GM21528 (cell line): Measurements from ENCODE around the gene ETDB.
A peak's percentile ranks its signal among the peaks of the same experiment; 100 is the strongest.
"Not testable (repeated sequence)": the region's sequence is repeated elsewhere in the genome, so short reads cannot be mapped to it uniquely, and the experiment has no call there.

Experiments
- ATAC-seq: cut with Tn5 transposase; IDR thresholded peaks from one replicate; pipeline ENCODE4 v1.9.1; 2021; ENCODE audit warnings: mild to moderate bottlenecking, moderate library complexity; ENCODE audit not compliant: unreplicated experiment, low FRiP score

Gene ETDB

DNA sequence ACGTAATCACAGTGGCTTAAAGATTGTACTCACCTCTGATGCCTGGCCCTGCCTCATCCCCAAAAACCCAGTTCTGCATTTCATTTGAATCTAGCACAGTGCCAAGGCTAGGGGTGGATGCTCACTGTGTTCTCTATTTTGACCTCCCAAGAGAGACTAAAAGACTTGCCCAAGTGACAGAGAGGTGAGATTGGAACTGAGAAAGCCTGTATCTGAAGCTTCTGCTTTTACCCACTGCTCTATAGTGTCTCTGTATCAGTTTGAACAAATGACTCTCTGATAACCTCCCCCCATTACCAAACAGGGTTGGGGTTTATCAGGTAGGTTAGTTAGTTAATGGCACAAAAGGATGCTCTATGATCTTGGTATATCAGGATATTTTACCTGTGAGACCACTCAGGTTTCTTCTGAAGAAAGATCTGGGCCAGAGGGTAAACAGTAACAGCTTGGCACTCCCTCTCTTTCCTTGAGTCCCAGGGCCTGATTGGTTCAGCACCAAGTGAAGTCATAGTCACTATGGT, at the start of gene ETDB:
Gene ETDB (minus strand): TSS at position 471 of the 521 bp plus-strand sequence. CDS start 1,265 bp downstream, outside the sequence.
- not testable (repeated sequence) for ATAC-seq

DNA sequence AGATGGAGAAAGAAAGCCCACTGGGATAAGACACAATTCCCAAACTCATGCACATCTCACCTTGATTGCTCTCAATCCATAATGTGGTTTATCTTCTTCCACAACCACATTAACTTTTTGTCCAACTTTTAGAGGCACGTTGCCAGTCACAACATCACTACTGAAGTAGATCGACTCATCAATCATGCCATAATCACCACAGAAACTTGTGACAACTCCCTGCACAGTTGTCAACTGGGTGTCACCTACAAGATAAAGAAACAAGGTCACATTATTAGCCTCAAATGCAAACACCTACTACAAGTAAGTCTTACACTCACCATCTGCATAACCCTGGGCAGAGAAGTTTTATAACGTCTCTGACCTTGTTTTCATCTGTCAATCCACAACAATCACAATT, 49.2 kb upstream of the ETDB start:
- ATAC-seq = not testable (repeated sequence)

DNA sequence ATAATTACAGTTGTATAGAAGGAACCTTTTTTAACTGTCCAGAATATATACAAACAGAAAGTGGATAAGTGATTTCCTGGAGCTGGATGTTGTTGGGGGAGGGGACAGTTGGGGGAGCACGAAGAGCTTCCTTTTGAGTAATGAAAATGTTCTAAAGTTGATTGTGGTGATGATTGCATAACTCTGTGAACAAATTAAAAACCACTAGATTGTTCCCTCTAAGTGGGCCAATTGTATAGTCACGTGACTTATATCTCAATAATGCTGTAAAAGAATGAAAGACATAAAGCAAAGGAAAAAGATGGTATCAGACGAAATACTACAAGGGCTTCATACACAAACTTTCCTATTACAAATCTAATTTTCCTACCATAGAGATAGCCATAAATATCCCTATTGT, 48.2 kb upstream of the ETDB start:
- no peak for ATAC-seq

DNA sequence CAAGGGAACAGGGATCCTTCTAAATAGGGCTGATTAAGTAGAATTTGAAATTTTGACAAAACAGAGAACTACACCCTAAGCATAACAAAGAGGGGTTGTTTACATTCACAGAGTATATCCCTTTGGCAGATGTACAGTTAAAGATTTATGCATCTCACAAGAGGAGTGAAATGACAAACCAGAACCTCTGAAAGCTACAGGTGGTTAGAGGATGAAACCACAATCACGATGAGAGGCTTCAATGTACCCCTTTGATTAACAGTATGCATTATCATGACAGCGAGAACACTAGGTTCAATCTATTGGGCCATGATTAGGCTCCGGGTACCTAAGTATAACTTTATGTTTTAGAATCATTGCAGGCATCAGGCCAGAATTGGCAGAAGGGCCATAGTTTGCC, 34.4 kb upstream of the ETDB start:
- ATAC-seq = not testable (repeated sequence)

DNA sequence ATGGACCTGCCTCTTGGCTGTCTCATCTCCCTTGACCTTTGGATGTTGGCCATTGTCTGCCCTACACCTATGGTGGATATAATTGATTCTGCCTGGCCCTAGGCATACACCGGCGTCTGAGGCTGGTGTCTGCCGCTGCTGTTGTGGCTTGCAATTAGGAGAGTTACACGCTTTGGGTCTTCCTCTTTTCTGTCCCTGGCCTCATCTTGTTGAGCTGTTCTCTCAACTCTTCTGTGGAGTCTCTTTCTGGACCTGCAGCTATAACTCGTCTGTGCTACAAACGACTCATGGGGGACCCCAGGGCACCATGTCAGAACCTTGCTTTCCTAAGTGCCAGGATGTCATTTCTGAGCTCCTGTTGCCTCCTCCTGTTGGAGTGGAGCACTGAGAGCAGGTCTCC, 5.8 kb upstream of the ETDB start:
- not testable (repeated sequence) for ATAC-seq

DNA sequence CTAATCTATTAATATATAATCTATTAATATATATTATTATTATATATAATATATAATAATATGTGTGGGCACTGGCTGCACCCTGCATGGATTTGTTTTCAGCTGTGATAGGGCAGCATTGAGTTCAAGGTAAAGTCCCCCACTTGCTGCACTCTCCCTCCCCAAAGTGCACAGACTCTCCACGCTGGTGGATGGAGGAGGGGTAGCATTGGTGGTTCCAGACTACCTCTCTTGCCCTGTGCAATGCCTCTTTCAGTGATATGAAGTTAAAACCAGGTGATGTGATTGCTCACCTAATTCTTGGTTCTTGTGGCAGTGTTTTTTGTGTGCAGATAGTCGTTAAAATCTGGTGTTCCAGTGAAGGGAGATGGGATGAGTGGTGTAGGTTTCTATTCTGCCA, 4.3 kb downstream of the ETDB start:
- not testable (repeated sequence) for ATAC-seq

DNA sequence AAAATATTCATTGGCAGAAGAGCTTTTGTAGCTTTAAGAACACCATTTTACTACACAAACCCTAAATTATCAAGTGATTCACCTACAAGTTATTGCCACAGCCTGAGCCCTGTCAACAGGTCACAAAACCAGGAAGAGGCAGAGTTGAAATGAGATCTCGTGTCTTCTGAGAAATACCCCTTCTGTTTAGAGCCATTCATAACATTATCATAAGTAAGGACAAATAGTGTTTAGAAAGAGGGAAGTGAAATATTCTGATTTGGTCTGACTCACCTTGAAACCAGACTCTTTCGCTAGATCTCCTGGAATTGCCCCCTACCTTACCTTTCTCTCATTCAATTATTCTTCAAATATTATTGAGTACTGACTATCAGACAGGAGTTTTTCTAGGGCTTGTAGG, 5.9 kb downstream of the ETDB start:
- peak; percentile 94 for ATAC-seq

DNA sequence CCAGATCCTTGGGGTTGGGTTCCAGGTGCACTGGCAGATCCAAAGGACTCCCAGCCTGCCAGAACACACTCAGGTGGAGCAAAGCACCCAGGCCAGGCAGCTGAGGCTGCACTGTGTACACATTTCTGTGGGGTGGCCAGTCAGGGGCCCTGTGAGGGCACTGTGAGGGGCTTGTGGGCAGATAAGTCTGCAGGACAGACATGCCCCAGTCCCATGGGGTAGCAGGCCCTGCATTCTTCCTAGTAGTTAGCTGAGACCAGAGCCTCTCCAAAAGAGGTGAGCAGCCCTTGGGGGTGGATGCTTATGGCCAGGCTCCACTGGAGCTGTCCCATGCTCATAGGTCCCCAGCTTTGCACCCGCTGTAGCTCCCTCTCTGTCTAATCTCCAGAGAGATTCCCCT, 7.6 kb downstream of the ETDB start:
- ATAC-seq = no peak

DNA sequence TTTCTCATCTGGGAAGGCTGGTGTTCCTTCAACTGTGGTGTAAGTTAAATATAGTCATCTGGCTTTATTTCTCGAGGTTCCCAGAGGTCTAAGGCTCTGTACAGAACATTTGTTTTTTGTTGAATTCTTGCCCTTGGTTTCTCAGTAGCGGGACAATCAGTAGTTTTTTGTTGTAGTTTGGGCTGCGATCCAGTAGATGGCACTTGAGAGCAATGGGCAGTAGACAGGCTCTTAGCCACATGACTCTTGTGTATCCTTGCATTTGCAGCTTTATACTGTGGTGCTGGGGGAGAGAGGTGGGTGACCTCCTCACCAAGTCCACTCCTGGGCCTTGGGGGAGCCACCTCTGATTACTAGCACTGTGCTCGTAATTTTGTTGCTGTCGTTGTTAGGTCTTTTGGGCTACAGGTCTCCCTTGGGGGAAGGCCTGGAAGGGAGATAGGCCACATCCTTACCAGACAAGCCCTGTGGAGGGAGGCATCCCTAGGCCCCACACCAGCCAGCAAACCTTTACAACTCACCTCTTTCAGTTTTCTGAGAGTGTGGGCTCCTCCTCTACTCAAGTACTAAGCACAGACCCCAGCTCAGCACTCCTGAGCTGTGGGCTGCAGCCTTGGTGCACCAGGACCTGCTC, 8.1 kb downstream of the ETDB start:
- ATAC-seq = peak; percentile 62

DNA sequence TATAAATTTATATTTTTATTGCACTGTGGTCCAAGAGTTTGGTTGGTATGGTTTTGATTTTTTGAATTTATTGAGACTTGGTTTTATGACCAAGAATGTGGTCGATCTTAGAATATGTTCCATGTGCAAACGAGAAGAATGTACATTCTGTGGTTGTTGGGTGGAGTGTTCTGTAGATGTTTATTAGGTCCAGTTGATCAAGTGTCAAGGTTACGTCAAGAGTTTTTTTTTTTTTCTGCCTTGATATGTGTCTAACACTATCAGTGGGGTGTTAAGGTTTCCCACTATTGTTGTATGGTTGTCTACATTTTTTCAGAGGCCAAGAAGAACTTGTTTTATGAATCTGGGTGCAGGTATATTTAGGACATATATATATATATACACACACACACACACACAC, 10.8 kb downstream of the ETDB start:
- ATAC-seq = no peak

DNA sequence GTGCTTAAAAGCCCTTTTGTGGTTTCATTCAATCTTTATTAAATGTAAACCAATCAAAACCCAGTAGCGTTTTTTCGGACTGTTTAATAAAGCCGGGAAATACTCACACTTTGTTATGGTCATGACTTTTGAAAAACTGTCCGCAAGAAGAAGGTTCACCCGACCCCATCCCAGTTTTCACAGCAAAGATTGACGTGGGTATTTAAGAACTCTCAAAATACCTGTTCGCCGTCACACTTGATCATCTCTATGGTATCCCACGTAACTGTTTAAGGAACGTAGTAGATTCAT, 20.9 kb downstream of the ETDB start:
- ATAC-seq = no peak

DNA sequence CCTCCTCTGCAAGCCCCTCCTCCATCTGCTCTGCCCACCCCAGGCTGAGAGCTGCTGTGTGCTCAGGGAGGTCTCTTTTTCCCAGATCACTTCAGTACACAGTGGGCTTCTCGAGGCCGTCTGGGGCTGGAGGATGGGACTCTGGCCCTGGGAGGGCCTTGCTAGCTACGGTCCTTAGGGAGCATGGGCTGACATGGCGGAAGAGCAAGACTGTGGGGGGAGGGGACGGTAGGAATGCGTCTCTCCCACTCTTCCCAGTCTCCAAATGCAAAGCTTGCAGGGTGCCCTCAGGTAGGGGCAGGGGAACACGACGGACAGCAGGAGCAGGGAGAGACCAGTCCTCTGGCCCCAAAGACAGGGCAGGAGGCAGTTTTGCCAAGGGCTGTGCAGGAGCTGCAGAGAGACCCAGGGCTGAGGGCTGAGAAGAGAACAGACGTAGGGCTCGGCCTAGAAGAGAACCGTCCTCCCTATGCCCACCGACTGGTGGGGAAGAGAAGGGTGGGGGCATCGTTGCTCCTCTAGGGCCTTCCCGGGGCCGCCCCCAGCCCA, 23.1 kb downstream of the ETDB start:
- ATAC-seq = not testable (repeated sequence)

DNA sequence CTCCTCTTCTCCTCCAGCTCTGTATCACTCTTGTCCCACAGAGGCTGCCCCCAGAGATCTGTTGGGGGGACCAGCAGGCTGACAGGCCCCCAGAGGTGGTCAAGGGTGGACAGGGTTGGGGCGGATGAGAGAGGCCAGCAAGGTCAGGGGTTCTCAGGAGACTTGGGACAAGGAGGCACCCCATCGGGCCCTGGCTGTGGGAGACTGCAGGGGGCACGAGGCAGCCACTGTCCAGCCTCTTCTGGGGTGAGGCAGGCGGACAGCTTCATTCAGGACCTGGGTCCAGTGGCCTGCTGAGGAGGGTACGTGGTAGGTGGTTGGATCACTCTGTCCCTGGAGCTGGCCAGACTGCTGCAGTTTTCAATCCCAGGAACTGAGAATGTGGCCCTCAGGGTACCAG, 24.6 kb downstream of the ETDB start:
- no peak for ATAC-seq

DNA sequence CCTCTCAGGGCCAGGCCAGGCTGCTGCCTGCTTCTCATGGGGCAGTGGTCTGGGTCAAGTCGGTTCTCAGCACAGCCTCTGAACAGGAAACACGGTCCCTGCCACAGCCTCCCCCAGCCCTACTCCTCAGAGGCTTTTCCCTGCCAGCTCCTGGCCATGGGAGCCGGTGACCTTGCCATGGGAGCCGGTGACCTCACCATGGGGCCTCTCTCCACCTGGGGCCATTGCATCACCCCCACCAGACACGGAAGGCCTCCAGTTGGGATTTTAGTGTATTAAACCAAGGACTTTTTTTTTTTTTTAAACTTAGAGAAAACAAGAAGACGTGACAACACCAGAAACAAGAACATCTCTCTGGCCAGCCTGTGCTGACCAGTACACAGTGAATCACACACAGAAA, 25.6 kb downstream of the ETDB start:
- no peak for ATAC-seq

DNA sequence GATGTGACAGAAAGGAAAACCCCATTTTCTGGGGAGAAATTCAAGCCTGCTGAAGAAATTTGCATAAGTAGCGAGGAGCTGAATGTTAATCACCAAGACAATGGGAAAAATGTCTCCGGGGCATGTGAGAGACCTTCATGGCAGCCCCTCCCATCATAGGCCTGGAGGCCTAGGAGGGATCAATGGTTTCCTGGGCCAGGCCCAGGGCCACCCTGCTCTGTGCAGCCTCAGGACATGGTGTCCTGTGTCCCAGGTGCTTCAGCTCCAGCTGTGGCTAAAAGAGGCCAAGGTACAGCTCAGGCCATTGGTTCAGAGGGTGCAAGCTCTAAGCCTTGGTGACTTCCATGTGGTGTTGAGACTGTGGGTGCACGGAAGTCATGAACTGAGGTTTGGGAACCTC, 31.2 kb downstream of the ETDB start:
- ATAC-seq = no peak

DNA sequence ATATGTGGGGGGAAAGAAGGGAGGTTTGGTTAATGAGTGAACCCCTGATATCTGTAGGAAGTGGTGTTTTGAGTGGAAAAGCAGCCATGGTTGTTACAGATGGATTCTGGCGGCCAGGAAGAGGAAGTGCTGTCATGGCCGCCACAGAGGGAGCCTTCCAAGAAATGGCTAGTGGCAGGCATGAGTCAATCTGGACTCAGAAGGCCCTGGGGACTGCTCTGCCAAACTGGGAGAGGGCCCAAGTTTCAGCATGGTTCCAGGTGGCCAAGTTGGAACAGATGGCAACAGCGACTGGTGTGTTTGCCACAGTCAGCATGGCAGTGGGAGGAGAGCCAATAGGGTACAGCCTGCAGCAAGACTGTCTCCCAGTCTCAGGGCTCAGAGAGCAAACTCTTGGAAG, 32.5 kb downstream of the ETDB start:
- no peak for ATAC-seq

DNA sequence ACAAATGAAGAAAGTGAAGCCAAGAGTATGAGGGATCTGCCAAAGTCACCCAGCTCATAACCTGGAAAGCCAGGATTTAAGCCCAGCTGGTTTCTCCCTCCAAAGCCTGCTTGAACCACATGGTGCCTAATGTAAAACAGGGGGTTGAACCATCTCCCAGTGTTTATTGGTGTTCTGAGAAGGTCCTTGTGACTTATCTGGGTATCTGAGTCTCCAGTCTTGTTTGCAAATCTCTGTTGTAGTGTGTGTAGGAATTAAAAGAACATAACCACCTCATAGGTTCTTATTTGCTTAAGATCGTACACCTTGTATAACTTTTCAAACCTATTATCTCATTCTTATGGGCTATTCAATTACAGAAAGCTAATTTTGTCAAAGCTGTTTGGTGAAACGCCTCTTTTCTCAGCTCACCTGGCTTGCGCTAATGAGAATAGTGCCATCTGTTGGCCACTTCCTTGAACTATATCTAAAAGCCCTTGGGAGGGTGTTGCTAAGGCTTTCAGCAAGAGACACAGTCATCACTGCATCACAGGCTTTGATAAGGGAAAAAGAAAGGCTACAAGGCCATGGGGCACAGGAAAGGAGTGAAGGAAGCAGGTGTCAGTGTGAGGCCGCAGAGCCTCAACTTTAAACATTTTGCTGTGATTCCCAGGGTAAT, 34.0 kb downstream of the ETDB start:
- ATAC-seq = peak; percentile 70

DNA sequence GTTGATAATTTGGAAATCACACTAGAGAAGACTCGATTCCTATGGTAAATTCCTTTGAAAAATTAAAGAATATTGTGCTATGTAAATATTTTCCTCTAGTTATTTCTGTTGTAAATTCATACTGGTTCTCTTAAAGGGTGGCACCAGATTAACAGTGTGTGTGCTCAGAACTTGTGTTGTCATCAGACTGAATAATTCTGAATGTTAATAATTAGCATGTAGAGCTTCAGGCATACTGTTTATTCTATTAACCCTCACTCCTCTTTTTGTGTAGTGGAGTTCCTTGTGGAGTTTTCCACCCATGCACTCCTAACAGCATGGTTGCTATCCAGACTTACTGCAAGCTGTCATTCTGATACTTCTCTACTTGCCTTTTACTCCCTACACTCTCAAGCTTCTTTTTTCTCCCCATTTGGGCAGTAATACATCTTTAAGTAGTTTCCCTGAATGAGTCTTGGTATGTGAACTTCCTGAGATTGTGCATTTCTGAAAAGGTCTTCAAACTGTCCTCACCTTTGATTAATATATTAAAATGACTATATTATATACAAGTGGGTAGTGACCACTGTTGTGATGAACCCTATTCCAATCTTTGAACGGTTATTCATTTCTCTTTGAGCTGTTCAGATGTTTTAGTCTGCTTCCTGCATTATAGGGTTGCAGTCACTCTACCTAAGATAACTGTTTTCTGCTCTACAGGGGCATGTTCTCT, 38.5 kb downstream of the ETDB start:
- no peak for ATAC-seq
